Measurements from ENCODE around the gene FUNDC2. TPM values are rescaled to one million over a fixed set of nuclear protein-coding genes. Genes with fewer than 3 reads are reported as not detected.

Gene FUNDC2
- total RNA-seq, 1 donor from 2014 or later: 59.4 TPM

- no peak for DNase-seq (ENCODE audit: low read depth)
These were observed 2.5 kb upstream of the FUNDC2 start for GRCh38 chrX:155023907-155024833.

- no peak for DNase-seq (ENCODE audit: low read depth)
These were observed 271 bp upstream of the FUNDC2 start for GRCh38 chrX:155026420-155026726.

DNA sequence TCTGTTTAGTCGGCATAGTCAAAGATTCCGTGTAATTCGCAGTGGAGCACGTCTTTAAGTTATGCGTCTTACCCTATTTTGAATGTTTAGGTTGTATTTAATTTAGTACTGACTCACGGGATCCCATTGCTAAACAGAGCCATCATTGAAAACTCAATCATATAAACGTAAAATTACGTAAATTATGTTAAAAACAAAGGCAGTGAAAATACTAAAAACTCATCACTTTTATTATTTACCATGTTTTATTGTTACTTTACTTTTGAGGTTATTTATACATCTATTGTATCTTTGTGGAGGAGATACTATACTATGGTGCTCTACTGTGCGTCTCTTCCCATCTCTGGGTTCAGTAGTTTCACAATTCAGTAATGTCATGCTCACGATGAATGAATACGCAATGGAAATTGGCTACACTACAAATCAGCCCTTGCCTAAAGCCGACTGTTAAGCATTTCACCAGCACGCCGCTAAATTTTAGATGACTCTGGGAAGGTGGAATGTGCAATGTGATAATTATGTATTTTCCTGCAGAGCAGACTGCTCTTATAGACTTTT lies 944 bp downstream of the FUNDC2 start:
- DNase-seq (ENCODE audit: low read depth): peak; percentile 57

GRCh38 chrX:155028129-155028528 lies 1.5 kb downstream of the FUNDC2 start:
- DNase-seq (ENCODE audit: low read depth): no peak

DNA sequence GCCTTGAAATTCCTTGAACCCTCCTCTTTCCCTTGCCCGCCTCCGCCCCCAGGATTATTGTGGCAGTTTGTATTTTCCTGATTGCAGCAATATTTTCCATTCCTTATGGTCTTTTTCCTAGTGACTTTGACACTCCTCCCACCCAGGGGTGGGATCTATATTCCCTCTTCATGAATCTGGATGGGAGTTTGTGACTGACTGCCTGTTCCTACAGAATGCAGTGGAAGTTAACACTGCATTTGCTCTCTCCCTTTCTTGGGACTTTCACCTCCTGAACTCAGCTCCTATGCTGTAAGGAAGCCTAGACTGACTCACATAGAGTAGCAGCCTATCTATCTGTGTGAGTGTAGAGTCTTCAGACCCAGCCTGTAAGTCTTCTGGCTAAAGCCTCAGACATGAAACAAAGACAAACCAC lies 2.2 kb downstream of the FUNDC2 start:
- peak; percentile 46 for DNase-seq (ENCODE audit: low read depth)

DNA sequence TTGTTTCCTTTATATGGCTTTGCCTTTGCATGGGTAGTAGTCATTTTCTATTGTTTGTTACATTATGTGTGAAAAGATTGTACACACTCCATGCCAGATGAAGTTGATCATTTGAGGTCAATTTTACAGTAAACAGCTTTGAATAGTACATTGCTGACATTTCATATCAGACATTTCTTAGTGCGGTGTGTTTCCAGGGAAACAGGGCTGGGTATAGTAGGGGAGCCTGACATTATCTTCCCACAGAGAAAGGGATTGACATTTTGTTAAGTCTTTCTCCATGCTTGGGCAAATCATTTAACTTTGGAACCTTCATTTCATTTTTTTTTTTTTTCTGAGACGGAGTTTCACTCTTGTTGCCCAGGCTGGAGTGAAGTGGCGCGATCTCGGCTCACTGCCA lies 5.0 kb downstream of the FUNDC2 start:
- DNase-seq (ENCODE audit: low read depth): no peak

GRCh38 chrX:155035688-155036087 lies 9.0 kb downstream of the FUNDC2 start:
- DNase-seq (ENCODE audit: low read depth): no peak

DNA sequence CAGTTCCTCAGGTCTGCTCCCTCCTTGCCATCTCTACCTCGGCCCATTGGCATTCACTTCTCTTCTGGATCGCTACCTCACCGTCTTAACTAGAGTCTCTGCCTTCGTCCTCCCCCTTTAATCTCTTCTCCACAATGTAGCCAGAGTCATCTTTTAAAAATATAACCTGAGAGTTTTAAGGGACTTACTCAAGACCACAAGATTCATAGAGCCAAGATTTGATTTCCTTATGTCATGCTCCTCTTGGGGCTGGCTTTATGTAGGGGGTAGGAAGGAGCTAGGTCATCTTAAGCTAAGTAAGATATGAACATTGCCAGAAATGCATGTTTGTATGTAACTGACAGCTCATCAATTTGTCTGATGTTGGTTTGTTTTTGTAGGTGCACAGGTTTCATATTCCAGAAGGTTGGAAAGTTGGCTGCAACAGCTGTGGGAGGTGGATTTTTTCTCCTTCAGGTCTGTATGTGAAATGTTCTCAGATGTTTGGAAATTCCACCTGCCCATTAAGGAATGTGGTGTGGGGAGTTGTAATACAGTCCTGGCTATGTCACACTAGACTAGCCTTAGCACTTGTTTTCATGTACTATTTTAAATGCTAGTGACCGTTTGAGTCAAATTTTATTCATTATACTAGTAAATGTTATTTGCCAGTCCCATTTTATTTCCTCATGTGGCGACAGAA lies 19.6 kb downstream of the FUNDC2 start:
- DNase-seq (ENCODE audit: low read depth): peak; percentile 30

DNA sequence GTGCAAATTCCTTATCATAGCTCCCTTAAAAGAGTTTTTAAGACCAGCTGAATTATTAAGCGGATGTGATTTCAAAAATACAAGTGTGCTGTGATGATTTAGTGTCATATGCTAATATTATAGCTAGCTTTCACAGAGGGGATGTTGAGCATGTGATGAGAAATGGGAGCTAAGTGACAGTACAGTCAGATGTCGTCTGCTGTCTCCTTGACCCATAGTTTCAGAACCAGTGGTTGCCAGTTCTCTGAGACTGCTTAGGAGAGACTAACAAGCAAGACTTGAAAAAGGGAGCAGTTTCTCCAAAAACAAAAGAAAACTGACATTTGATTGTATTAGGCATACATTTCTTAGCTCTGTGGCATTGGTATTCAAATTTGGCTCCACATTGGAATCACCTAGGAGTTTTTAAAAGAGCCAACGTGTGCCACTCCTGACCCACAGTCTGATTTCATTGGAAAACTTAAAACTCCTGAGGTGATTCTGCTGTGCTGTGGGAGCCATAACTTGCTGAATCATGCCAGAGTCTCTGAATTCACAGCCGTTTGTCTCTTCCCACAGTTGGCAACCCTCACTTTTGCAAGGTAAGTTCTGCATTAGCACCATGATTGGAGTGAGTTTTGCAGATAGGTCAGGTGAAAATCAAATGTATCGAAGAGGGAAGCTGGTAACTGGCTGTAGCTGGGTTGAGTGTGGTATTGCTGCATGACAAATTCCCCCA lies 20.3 kb downstream of the FUNDC2 start:
- DNase-seq (ENCODE audit: low read depth): no peak

GRCh38 chrX:155048977-155049619 lies 22.5 kb downstream of the FUNDC2 start:
- DNase-seq (ENCODE audit: low read depth): peak; percentile 65

DNA sequence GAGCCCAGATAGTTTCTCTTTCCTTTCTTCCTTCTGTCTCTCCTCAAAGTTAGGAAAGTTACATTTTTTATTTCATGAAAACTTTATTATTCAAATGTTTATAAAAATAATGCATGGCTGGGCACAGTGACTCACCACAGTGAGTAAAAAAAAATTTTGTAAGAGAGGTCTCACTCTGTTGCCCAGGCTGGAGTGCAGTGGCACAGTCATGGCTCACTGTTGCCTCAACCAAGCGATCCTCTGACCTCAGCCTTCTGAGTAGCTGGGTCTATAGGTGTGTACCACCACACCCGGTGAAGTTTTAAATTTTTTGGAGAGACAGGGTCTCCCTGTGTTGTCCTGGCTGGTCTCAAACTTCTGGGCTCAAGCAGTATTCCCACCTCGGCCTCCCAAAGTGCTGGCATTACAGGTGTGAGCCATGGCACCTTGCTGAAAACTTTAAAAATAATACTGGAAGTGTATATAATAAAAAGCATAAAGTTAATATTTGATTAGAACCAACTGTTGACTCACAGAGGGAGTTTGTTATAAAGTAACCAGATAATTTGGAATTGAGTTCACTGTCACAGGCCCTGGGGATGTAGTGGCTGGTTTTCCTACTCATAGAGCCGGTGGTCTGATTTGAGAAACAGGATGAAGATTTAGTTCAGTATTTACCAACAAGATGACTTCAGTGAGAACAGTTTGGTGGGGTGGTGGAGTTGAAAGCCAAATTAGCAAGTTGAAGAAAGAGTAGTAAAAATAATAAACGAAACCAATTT lies 26.3 kb downstream of the FUNDC2 start:
- peak; percentile 74 for DNase-seq (ENCODE audit: low read depth)

DNA sequence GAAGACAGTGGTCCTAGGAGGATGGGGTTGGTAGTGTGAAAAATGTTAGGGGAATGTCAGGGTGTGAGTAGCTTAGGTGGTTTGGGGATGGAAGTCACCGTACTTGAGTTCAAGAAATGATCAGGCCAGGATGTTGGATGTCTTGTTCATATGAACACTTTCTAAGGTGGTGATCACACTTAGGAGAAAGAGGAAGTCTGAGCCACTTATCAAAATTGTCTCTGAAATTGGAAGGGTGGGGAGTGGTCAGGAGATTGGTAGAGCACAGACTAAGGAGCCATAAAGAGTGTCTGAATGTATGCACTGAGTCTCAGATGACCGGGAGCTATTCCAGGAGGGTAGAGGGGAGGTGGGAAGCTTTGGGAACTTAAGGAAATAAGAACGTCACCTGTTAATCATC lies 27.0 kb downstream of the FUNDC2 start:
- DNase-seq (ENCODE audit: low read depth): no peak

- no peak for DNase-seq (ENCODE audit: low read depth)
These were observed 27.6 kb downstream of the FUNDC2 start for GRCh38 chrX:155054255-155054654.

- no peak for DNase-seq (ENCODE audit: low read depth)
These were observed 28.9 kb downstream of the FUNDC2 start for GRCh38 chrX:155055494-155055893.

GRCh38 chrX:155056471-155056870 lies 29.8 kb downstream of the FUNDC2 start:
- no peak for DNase-seq (ENCODE audit: low read depth)

DNA sequence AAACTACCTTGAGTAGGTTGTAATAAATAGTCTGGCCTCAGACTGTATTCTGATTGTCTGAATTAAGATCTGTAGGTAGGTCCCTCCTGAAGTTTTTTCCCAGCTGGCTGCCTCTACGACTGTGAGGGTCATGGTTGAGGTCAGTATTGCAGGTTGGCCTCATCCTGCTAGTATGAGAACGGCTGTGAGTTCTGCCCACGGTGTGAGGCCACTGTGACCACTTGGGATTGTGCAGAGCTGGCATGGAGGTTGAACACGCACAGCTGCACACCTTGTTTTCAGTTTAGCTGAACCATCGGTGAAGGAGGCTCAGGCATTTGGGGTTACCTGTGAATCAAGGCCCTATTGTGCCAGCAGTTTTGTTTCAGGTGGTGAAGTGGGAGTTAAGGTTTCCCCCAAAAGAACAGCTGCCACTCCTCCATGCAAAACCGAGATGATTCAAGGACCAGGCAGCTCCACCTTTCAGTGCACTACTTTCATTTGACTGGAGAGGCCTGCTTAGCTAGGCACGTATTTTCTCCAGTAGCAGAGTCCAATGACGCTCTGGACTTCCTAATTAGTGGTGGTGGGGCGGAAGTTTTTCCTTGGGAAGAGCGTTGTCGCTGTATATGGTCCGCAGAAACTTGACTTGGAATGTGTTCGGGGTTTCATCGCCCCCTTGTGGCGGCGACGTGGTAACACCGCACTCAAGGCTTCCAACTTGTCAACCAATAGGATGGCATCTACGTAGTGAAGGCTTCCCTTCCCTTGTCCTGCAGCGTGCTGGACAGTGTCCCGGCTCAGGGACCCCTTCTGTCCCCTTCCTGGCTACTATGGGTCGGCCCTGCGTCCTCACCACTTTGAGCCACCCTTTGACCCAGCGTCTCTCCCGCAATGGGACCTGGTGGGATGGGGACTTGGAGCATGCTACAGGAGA lies 30.5 kb downstream of the FUNDC2 start:
- peak; percentile 70 for DNase-seq (ENCODE audit: low read depth)

GRCh38 chrX:155061760-155062159 lies 35.1 kb downstream of the FUNDC2 start:
- DNase-seq (ENCODE audit: low read depth): no peak

GRCh38 chrX:155065035-155065734 lies 38.5 kb downstream of the FUNDC2 start:
- peak; percentile 92 for DNase-seq (ENCODE audit: low read depth)

GRCh38 chrX:155068165-155068564 lies 41.5 kb downstream of the FUNDC2 start:
- peak; percentile 81 for DNase-seq (ENCODE audit: low read depth)
